OCI-LY3 (cell line): ENCODE measurements around the gene RASSF1.

Experiments
- EZH2phosphoT487 ChIP-seq: fragments of 200-600 bp; shearing (Covaris generic); IDR thresholded peaks from 2 replicates; pipeline ENCODE4 v1.6.1; 2018; ENCODE audit warnings: antibody characterized with exemption, mixed run types, low read depth
- TF ChIP-seq, protein P1 (sequence below): fragments of 200-600, 300-600 bp; sonication (generic); IDR thresholded peaks from 2 replicates; pipeline ENCODE4 v1.5.1; 2014; ENCODE audit warnings: antibody characterized with exemption, low read length, low read depth

DNA sequence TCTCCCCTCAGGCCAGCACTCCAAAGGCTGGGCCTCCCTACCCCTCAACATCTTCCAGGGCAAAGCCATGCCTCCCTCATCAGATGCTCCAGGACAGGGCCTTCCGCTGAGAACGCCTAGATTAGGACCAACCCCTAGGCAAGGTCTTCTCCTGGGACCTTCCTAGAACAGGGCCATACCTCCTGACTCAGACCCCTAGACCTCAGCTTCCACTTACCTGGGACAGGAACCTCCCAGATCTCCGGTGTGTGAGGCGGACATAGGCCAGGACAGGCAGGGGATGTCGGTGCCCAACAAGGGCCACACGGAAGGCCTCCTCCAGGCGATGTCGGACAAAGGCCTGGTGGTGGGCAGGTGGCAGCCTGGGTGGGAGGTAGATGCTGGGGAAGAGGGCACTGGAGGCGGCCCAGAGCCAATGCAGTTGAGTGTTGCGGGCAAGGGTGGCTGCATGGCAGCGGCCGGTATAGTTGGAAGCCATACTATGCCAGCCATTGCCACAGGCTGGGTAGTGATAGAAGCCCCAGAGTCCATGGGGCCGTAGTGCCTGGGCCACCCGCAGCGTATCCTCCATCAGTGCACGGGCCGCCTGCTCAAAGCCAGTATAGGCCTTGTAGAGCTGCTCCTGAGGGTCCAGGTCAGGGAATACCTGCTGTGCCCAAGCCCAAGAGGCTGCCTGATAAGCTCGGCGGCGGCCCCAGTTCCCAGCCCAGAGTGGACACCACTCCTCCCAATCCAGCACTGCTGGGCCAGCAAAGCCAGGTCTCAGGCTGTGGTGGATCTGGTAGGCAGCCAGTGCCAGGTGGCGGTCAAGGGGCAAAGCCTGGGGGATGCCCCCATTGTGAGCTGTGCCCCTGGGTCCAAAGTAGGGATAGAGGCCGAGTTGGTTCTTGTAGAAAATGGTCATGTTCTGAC is 45.9 kb downstream of the RASSF1 start:
- TF ChIP-seq, protein P1, sequence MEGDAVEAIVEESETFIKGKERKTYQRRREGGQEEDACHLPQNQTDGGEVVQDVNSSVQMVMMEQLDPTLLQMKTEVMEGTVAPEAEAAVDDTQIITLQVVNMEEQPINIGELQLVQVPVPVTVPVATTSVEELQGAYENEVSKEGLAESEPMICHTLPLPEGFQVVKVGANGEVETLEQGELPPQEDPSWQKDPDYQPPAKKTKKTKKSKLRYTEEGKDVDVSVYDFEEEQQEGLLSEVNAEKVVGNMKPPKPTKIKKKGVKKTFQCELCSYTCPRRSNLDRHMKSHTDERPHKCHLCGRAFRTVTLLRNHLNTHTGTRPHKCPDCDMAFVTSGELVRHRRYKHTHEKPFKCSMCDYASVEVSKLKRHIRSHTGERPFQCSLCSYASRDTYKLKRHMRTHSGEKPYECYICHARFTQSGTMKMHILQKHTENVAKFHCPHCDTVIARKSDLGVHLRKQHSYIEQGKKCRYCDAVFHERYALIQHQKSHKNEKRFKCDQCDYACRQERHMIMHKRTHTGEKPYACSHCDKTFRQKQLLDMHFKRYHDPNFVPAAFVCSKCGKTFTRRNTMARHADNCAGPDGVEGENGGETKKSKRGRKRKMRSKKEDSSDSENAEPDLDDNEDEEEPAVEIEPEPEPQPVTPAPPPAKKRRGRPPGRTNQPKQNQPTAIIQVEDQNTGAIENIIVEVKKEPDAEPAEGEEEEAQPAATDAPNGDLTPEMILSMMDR = no peak
- no peak for TF ChIP-seq EZH2phosphoT487
